ENCODE results near the gene STIMATE.

The STIMATE gene

GRCh38 chr3:52859686-52860423, 37.5 kb downstream of the STIMATE start:
- no peak for TF ChIP-seq CTCF (IDR thresholded peaks at IDR 0.05; ENCODE audit: borderline replicate concordance, insufficient read depth, low read depth, low read length)

GRCh38 chr3:52857864-52858263, 39.5 kb downstream of the STIMATE start:
- no peak overlapping the region for H3K4me3 ChIP-seq (ENCODE audit: low read depth, low read length)
- TF ChIP-seq CTCF (IDR thresholded peaks at IDR 0.05; ENCODE audit: borderline replicate concordance, insufficient read depth, low read depth, low read length), result no peak

More at GRCh38 chr3:52859686-52860423, 37.5 kb downstream of the STIMATE start:
- no peak overlapping the region for H3K4me3 ChIP-seq (ENCODE audit: low read depth, low read length)

GRCh38 chr3:52857133-52857532, 40.2 kb downstream of the STIMATE start:
- TF ChIP-seq CTCF (IDR thresholded peaks at IDR 0.05; ENCODE audit: borderline replicate concordance, insufficient read depth, low read depth, low read length), result no peak
- H3K4me3 ChIP-seq (ENCODE audit: low read depth, low read length), result no peak overlapping the region

GRCh38 chr3:52856666-52857065, 40.7 kb downstream of the STIMATE start:
- H3K4me3 ChIP-seq (ENCODE audit: low read depth, low read length), result no peak overlapping the region
- no peak for TF ChIP-seq CTCF (IDR thresholded peaks at IDR 0.05; ENCODE audit: borderline replicate concordance, insufficient read depth, low read depth, low read length)

GRCh38 chr3:52854013-52854412, 43.3 kb downstream of the STIMATE start:
- no peak for TF ChIP-seq CTCF (IDR thresholded peaks at IDR 0.05; ENCODE audit: borderline replicate concordance, insufficient read depth, low read depth, low read length)
- no peak overlapping the region for H3K4me3 ChIP-seq (ENCODE audit: low read depth, low read length)

- no peak for TF ChIP-seq CTCF (IDR thresholded peaks at IDR 0.05; ENCODE audit: borderline replicate concordance, insufficient read depth, low read depth, low read length)
- H3K4me3 ChIP-seq (ENCODE audit: low read depth, low read length), result no peak overlapping the region
These were observed 44.9 kb downstream of the STIMATE start for GRCh38 chr3:52852419-52852818.

- peak; percentile 55 for TF ChIP-seq CTCF (IDR thresholded peaks at IDR 0.05; ENCODE audit: borderline replicate concordance, insufficient read depth, low read depth, low read length)
- H3K4me3 ChIP-seq (ENCODE audit: low read depth, low read length), result no peak overlapping the region
These were observed 46.0 kb downstream of the STIMATE start for GRCh38 chr3:52851348-52851747.

Data from GM12875 (cell line).